Measurements from ENCODE around the gene C5AR1.
"Not testable (repeated sequence)": the region's sequence is repeated elsewhere in the genome, so short reads cannot be mapped to it uniquely, and the experiment has no call there.

The C5AR1 gene

GRCh38 chr19:47309608-47310007 is at the start of gene C5AR1:
C5AR1 (plus strand) TSS chr19:47309861; CDS start chr19:47309896, 35 bp downstream.
- no peak within 1 kb of the TSS for H3K4me3 ChIP-seq (ENCODE audit: low read length)
- DNase-seq (ENCODE audit: low read depth) = no peak
- TF ChIP-seq CTCF (conservative IDR thresholded peaks at IDR 0.05; ENCODE audit: low read depth, low read length) = no peak

- no peak for TF ChIP-seq CTCF (conservative IDR thresholded peaks at IDR 0.05; ENCODE audit: low read depth, low read length)
- DNase-seq (ENCODE audit: low read depth) = no peak
- H3K4me3 ChIP-seq (ENCODE audit: low read length) = no peak overlapping the region
Measured at GRCh38 chr19:47260476-47260875, 49.2 kb upstream of the C5AR1 start.

- DNase-seq (ENCODE audit: low read depth); H3K4me3 ChIP-seq (ENCODE audit: low read length): not testable (repeated sequence)
Measured at GRCh38 chr19:47261946-47262793, 47.5 kb upstream of the C5AR1 start.

GRCh38 chr19:47264629-47265028 is 45.0 kb upstream of the C5AR1 start:
- no peak for DNase-seq (ENCODE audit: low read depth)
- TF ChIP-seq CTCF (conservative IDR thresholded peaks at IDR 0.05; ENCODE audit: low read depth, low read length) = no peak
- H3K4me3 ChIP-seq (ENCODE audit: low read length) = no peak overlapping the region

GRCh38 chr19:47266401-47266941 is 43.2 kb upstream of the C5AR1 start:
- TF ChIP-seq CTCF (conservative IDR thresholded peaks at IDR 0.05; ENCODE audit: low read depth, low read length) = no peak
- DNase-seq (ENCODE audit: low read depth) = no peak

GRCh38 chr19:47267350-47267759 is 42.3 kb upstream of the C5AR1 start:
- H3K4me3 ChIP-seq (ENCODE audit: low read length) = no peak overlapping the region
- DNase-seq (ENCODE audit: low read depth) = no peak
- no peak for TF ChIP-seq CTCF (conservative IDR thresholded peaks at IDR 0.05; ENCODE audit: low read depth, low read length)

More at GRCh38 chr19:47266401-47266941, 43.2 kb upstream of the C5AR1 start:
- no peak overlapping the region for H3K4me3 ChIP-seq (ENCODE audit: low read length)

- TF ChIP-seq CTCF (conservative IDR thresholded peaks at IDR 0.05; ENCODE audit: low read depth, low read length) = no peak
- DNase-seq (ENCODE audit: low read depth) = no peak
- no peak overlapping the region for H3K4me3 ChIP-seq (ENCODE audit: low read length)
Measured at GRCh38 chr19:47268028-47268427, 41.6 kb upstream of the C5AR1 start.
